Gastrocnemius medialis (tissue), 4 donors: ENCODE results near the gene TM7SF3.

ENCODE experiments used
- POLR2A ChIP-seq, 2 donors: fragments of 450-650 bp; IDR thresholded peaks; one replicate each; pipeline ENCODE4 v1.6.1; 2017; ENCODE audit warnings: antibody characterized with exemption in 2 of 2, mild to moderate bottlenecking in 2 of 2, moderate library complexity in 2 of 2
- TF ChIP-seq, protein P1 (sequence below), 5 experiments: fragments of 450-650 bp in 3 of 5; fragments of 200-600 bp in 2 of 5; sonication (generic) in 2 of 5; IDR thresholded peaks in 4 of 5; conservative IDR thresholded peaks in 1 of 5; 1 replicate in 4 of 5; 2 replicates in 1 of 5; pipeline ENCODE4 v1.5.1; 2016 to 2019; ENCODE audit warnings: antibody characterized with exemption in 5 of 5, mild to moderate bottlenecking in 3 of 5, moderate library complexity in 3 of 5

DNA sequence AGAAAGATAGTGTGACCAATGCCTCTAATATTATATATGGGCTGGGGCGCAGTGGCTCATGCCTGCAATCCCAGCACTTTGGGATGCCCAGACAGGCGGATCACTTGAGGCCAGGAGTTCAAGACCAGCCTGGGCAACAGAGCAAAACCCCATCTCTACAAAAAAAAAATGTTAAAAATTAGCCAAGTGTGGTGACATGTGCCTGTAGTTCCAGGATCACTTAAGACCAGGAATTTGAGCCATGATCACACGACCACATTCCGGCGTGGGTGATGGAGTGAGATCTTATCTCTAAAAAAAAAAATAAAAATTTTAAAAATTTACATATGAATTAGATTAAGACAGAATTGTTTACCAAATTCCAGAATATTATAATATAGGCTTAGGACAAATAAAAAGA is 12.0 kb downstream of the TM7SF3 start:
- TF ChIP-seq, protein P1, sequence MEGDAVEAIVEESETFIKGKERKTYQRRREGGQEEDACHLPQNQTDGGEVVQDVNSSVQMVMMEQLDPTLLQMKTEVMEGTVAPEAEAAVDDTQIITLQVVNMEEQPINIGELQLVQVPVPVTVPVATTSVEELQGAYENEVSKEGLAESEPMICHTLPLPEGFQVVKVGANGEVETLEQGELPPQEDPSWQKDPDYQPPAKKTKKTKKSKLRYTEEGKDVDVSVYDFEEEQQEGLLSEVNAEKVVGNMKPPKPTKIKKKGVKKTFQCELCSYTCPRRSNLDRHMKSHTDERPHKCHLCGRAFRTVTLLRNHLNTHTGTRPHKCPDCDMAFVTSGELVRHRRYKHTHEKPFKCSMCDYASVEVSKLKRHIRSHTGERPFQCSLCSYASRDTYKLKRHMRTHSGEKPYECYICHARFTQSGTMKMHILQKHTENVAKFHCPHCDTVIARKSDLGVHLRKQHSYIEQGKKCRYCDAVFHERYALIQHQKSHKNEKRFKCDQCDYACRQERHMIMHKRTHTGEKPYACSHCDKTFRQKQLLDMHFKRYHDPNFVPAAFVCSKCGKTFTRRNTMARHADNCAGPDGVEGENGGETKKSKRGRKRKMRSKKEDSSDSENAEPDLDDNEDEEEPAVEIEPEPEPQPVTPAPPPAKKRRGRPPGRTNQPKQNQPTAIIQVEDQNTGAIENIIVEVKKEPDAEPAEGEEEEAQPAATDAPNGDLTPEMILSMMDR (IDR thresholded peaks at IDR 0.05 in 4 of 5, conservative IDR thresholded peaks at IDR 0.05 in 1 of 5) = no peak
- TF ChIP-seq POLR2A (IDR thresholded peaks at IDR 0.05) = no peak
